Measurements from ENCODE around the gene ARHGEF7. TPM values are rescaled to one million over a fixed set of nuclear protein-coding genes. Genes with fewer than 3 reads are reported as not detected.
A peak's percentile ranks its signal among the peaks of the same experiment; 100 is the strongest.

The ARHGEF7 gene
- total RNA-seq, 2 experiments from 2014 or later, result 67.0 to 71.2 TPM

DNA sequence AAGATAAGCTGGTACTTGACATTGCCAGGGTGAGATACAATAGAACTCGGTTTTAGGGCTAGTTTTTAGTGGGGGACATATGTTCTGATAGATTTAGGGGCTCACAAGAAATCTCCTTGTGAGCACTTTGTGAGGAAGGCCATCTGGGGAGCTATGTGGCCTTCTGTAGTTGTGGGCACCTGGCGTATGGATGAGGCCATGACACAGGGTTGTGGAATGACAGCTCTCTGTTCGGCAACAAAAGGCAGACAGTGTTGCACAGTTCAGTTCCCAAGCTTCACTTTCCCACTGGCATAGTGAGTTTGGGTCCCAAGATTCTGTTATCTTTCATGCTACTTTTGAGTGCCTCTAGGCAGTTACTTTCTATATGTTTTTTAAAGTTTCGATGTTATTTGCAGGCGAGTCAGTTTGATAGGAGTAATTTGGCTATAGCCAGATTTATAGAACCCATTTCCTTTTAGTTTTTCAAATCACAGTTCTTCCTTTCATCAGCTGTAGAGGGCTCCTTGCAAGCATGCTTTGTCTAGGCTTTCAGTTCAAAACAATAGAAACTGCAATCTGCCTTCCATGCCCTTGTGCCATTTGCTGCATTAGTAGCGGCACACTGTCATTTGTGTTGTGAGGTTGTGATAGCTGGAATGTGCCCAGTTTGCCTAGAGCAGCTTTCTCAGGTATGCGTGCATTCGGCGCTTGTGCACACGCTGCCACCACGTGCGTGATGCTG, 134.7 kb downstream of the ARHGEF7 start:
- TF ChIP-seq, protein P1, sequence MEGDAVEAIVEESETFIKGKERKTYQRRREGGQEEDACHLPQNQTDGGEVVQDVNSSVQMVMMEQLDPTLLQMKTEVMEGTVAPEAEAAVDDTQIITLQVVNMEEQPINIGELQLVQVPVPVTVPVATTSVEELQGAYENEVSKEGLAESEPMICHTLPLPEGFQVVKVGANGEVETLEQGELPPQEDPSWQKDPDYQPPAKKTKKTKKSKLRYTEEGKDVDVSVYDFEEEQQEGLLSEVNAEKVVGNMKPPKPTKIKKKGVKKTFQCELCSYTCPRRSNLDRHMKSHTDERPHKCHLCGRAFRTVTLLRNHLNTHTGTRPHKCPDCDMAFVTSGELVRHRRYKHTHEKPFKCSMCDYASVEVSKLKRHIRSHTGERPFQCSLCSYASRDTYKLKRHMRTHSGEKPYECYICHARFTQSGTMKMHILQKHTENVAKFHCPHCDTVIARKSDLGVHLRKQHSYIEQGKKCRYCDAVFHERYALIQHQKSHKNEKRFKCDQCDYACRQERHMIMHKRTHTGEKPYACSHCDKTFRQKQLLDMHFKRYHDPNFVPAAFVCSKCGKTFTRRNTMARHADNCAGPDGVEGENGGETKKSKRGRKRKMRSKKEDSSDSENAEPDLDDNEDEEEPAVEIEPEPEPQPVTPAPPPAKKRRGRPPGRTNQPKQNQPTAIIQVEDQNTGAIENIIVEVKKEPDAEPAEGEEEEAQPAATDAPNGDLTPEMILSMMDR (IDR thresholded peaks at IDR 0.05), result no peak
- ChIA-PET POLR2A (no interaction called here), CTCF (interaction anchor here (0.6 to 2.4 kb wide), 3 partner anchors 25 to 264 kb away, joined by 3 to 8 read pairs (median 4); no protein-coding TSS in a partner anchor)
- H3K27ac Mint-ChIP-seq, result no peak overlapping the region
- peaks cover 4% of the 10 kb centered on the region for H3K4me1 Mint-ChIP-seq (ENCODE audit: low read depth)
- no peaks in the 10 kb centered on the region for H3K9me3 Mint-ChIP-seq
- intact Hi-C loops (cut with micrococcal nuclease), result no loop called here
- DNase-seq (no peak), ATAC-seq (no peak)
- H3K4me3 Mint-ChIP-seq, result no peak overlapping the region
- peaks cover 51% of the 10 kb centered on the region for H3K36me3 Mint-ChIP-seq (ENCODE audit: low read depth)
- no peaks in the 10 kb centered on the region for H3K27me3 Mint-ChIP-seq

DNA sequence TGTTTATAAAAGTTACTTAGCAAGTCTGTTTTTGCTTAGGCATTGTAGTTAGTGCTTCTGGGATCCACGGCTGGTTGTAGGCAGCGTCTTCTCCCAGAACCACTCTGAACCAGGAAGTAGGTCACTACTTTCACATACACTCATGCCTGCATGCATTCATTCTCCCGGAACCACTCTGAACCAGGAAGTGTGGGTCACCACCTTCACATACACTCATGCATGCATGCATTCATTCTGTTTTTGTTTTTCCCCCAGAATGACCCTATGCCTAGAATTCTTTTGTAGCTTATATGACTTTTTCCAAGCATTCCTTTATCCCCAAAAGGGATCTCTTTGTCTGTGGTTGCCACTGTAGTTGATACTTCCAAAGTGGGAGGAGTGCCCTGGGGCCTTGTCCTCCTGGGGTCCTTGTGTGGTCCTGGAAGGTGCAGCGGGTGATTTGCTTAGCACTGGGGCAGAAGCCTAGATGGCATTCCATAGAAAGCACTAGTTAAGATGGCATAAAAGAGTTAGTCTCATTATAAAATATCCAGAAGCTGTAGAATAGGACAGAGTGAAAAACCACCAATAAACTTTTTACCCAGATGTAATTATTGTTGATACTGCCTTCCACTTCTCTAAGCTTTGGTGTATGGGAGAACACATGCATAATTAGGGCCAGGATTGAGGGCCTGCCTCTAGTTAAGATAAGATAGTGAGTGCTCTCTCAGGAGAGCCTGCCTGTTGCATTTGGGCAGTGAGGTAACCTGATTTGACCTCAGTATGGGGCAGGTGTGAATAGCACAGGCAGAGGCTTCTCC, 136.7 kb downstream of the ARHGEF7 start:
- H3K36me3 Mint-ChIP-seq (ENCODE audit: low read depth), result peaks cover 53% of the 10 kb centered on the region
- H3K4me3 Mint-ChIP-seq, result no peak overlapping the region
- TF ChIP-seq, protein P1 (IDR thresholded peaks at IDR 0.05), result no peak
- no peaks in the 10 kb centered on the region for H3K4me1 Mint-ChIP-seq (ENCODE audit: low read depth)
- ATAC-seq (no peak), DNase-seq (no peak)
- H3K27ac Mint-ChIP-seq, result peak overlapping the region; percentile 51
- CTCF ChIA-PET, result interaction anchor here (1.2 kb wide), 1 partner anchor 184 kb away, joined by 3 read pairs; no protein-coding TSS in a partner anchor
- intact Hi-C loops (cut with micrococcal nuclease), result no loop called here
- no peaks in the 10 kb centered on the region for H3K27me3 Mint-ChIP-seq
- H3K9me3 Mint-ChIP-seq, result peaks cover 1% of the 10 kb centered on the region
- POLR2A ChIA-PET, result no interaction called here

DNA sequence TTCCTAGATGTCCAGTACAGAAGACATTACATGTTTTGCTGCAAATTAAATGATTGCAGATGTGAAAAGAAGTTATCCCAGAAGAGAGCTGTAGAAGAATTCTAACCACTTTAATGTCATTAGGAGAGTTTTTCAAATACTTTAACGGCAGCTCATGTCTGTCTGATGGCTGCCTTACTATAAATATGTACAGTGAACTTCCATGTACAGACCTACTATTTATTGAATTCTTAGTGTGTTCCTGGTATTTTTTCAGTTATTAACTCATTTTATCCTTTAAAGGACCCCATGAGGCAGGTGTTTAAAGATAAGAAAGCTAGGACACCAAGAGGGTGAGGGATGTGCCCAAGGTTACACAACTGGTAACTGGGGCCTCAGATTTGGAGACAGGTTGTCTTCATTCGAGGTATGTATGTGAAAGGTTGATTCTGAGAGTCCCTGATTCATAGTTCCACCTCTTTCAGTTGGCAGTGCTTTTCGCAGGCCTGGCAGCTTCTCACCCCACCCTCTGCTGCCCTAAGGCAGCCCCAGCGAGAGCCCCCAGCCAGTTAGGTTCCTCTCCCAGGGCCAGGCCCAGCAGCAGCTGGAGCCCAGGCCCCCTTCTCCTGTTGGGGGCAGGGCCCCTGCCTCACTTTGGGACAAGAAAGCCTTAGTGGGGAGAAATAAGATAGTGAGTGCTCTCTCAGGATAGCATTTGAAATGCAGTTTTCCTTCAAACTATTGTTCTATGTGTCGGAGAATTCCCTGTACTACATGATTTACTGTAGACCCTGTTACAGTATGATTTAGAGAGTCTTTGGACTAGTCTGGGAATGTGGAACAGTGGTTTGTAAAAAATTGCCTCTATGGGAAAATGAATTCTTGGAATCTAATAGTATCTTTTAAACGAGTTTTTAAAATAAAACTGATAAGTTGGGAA, 137.6 kb downstream of the ARHGEF7 start:
- Mint-ChIP-seq H3K9me3 (peaks cover 1% of the 10 kb centered on the region), H3K27ac (peak overlapping the region; percentile 51), H3K4me3 (no peak overlapping the region), H3K27me3 (no peaks in the 10 kb centered on the region), H3K36me3 (ENCODE audit: low read depth) (peaks cover 56% of the 10 kb centered on the region), H3K4me1 (ENCODE audit: low read depth) (no peaks in the 10 kb centered on the region)
- ChIA-PET POLR2A (no interaction called here), CTCF (interaction anchor here (1.2 kb wide), 1 partner anchor 185 kb away, joined by 3 read pairs; no protein-coding TSS in a partner anchor)
- ATAC-seq (no peak), DNase-seq (no peak)
- TF ChIP-seq, protein P1 (IDR thresholded peaks at IDR 0.05), result no peak
- intact Hi-C loops (cut with micrococcal nuclease), result no loop called here

DNA sequence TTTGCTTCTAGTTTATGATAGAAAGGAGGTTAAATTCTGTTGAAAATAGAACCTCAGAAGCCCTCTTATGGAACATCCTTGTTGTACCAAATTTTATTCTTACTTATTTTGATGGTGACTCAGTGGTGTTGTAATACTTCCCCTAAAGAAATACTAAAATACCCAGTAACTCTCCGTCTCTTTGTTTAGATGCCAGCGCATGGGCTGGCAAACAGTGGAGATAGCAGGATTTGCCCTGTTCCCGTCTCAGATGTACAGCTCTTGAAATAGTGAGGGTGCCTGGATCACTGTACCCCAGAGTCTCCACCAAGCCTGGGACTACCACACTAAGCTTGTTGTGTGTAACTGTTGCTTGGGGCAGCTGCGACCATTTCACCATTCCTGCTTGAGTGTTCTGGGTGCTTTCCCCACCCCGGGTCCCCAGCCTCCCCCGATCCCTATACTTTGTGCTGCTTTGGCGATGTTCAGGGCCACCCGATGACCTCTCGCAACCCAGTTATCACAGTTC, 138.3 kb downstream of the ARHGEF7 start:
- ChIA-PET CTCF (no interaction called here), POLR2A (no interaction called here)
- H3K27me3 Mint-ChIP-seq, result no peaks in the 10 kb centered on the region
- TF ChIP-seq, protein P1 (IDR thresholded peaks at IDR 0.05), result no peak
- no peak for DNase-seq
- peaks cover 1% of the 10 kb centered on the region for H3K9me3 Mint-ChIP-seq
- H3K36me3 Mint-ChIP-seq (ENCODE audit: low read depth), result peaks cover 56% of the 10 kb centered on the region
- no peak overlapping the region for H3K4me3 Mint-ChIP-seq
- ATAC-seq, result no peak
- H3K4me1 Mint-ChIP-seq (ENCODE audit: low read depth), result no peaks in the 10 kb centered on the region
- intact Hi-C loops (cut with micrococcal nuclease), result no loop called here
- no peak overlapping the region for H3K27ac Mint-ChIP-seq

All from activated CD8-positive, alpha-beta T cell treated with anti-CD3 and anti-CD28 coated beads for 36 hours (primary cell).